Retinal pigment epithelial cell (primary cell): ENCODE results near the gene IGSF22.
A peak's percentile ranks its signal among the peaks of the same experiment; 100 is the strongest.

Experiments used
- DNase-seq: peaks from one replicate; pipeline ENCODE4 v3.0.0-alpha.2; 2010; ENCODE audit warnings: low read depth
- H3K4me3 ChIP-seq: 2 replicates; pipeline ENCODE4 v1.5.1; 2011; ENCODE audit warnings: mild to moderate bottlenecking, low read length, control low read depth, moderate library complexity
- CTCF ChIP-seq: conservative IDR thresholded peaks from 2 replicates; pipeline ENCODE4 v1.5.1; 2011; ENCODE audit warnings: low read depth, low read length, control low read depth, inconsistent platforms

Gene IGSF22

GRCh38 chr11:18757811-18758210, 31.8 kb upstream of the IGSF22 start:
- DNase-seq: no peak
- no peak for TF ChIP-seq CTCF
- H3K4me3 ChIP-seq: no peak overlapping the region

- no peak for TF ChIP-seq CTCF
- DNase-seq: no peak
- no peak overlapping the region for H3K4me3 ChIP-seq
These were observed 30.9 kb upstream of the IGSF22 start for GRCh38 chr11:18756889-18757288.

GRCh38 chr11:18754308-18754707, 28.3 kb upstream of the IGSF22 start:
- DNase-seq: no peak
- no peak for TF ChIP-seq CTCF
- H3K4me3 ChIP-seq: no peak overlapping the region

- no peak for TF ChIP-seq CTCF
- no peak for DNase-seq
- no peak overlapping the region for H3K4me3 ChIP-seq
These were observed 26.5 kb upstream of the IGSF22 start for GRCh38 chr11:18752502-18752901.

- no peak for DNase-seq
- no peak overlapping the region for H3K4me3 ChIP-seq
- TF ChIP-seq CTCF: no peak
These were observed 25.0 kb upstream of the IGSF22 start for GRCh38 chr11:18750944-18751343.

DNA sequence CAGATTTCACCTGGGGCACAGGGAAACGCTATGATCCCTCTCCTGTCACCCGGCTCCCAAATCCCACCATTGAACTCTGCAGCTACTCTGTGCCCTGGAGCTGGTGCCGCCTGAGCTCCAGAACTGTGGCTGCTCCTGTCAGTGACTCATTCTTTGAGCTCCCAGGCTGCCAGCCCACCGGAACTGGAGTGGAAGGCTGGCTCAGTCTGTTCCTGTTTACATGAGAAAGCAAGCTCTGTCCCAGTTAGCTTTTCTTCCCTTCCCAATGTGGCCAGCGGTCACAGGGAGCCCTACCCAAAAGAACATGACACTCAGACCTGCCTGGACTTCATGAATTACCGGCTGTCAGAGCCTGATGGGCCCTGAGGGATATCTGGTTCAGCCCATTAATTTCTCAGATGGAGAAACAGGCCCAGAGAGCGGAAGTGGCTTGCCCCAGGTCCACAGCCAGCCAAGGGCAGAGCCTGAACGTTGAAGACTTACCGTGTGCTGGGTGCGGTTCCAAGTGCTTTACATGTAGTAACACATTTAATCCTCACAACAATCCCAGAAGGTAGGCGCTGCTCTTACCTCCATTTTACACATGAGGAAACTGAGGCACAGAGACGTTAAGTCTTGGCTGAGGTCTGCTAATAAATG, 23.8 kb upstream of the IGSF22 start:
- DNase-seq: peak; percentile 46
- TF ChIP-seq CTCF: no peak
- H3K4me3 ChIP-seq: no peak overlapping the region

DNA sequence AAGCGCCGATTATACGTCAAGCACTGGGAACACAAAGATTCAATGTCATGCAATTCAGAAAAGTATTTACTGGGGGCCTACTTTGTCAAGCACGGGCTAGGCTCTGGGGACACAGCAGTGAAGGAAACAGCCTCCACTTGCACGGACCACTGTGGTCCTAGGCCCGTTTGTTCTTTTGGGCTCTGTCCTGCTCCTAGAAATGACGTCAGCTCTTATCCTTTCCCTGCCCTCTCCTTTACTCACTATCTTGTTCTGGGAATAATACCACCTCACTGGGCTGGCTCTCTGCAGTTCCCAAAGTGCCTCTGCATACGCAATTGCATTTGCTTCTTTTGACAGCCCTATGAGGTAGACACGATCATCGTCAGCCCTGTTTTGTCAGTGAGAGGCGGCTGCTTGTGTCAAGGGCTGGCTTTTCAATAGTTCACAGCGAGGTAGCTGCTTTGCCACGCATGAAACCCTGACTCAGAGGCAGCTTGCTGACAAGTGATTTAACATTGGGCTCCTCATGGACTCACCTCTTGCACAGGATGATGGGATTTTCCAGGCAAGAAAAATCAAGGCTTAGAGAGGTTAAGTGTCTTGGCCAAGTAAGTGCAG, 22.9 kb upstream of the IGSF22 start:
- TF ChIP-seq CTCF: no peak
- no peak overlapping the region for H3K4me3 ChIP-seq
- DNase-seq: no peak
